Measurements from ENCODE around the gene DDX39A. TPM values are rescaled to one million over a fixed set of nuclear protein-coding genes. Genes with fewer than 3 reads are reported as not detected.

DDX39A gene
- total RNA-seq, 4 donors from 2014 or later: 66.4 to 286 (median 163) TPM

GRCh38 chr19:14381689-14382474 is 37.3 kb downstream of the DDX39A start:
- peak; percentile 6 to 59 (median 56) for TF ChIP-seq POLR2AphosphoS5 (IDR thresholded peaks at IDR 0.05)
- TF ChIP-seq POLR2A (IDR thresholded peaks at IDR 0.05): peak; percentile 5
- TF ChIP-seq EP300 (IDR thresholded peaks at IDR 0.05; ENCODE audit: low read depth): peak; percentile 93
- TF ChIP-seq CTCF (IDR thresholded peaks at IDR 0.05): peak in 1 of 5 experiments; percentile 32
- Histone ChIP-seq H3K4me3 (peak overlapping the region; percentile 72 to 77 (median 76)), H3K27ac (peak overlapping the region; percentile 97 to 99 (median 98)), H3K9me3 (no peaks in the 10 kb centered on the region), H3K36me3 (no peaks in the 10 kb centered on the region), H3K4me1 (peaks cover 16 to 74% (median 56%) of the 10 kb centered on the region in 4 donors), H3K27me3 (no peaks in the 10 kb centered on the region)
- in situ Hi-C loops (cut with MboI; ENCODE audit: low pct_ligation_motif_present in 1 of 4, low pct_unique_long_range_greater_than_20kb in 1 of 4, low sequenced_read_pairs in 3 of 4): no loop called here
- peak; percentile 81 for DNase-seq
- 0 to 11% methylated on average over 6 to 15 of the region's 18 CpGs for WGBS, 2 donors (ENCODE audit: low coverage in 1 of 2)
- intact Hi-C loops (cut with DNase I; ENCODE audit: low total_unique reads): no loop called here

GRCh38 chr19:14379294-14380065 is 39.7 kb downstream of the DDX39A start:
- H3K4me3 ChIP-seq: no peak overlapping the region
- in situ Hi-C loops (cut with MboI; ENCODE audit: low pct_ligation_motif_present in 1 of 4, low pct_unique_long_range_greater_than_20kb in 1 of 4, low sequenced_read_pairs in 3 of 4): no loop called here
- no peak for TF ChIP-seq POLR2AphosphoS5 (IDR thresholded peaks at IDR 0.05)
- no peak for TF ChIP-seq EP300 (IDR thresholded peaks at IDR 0.05; ENCODE audit: low read depth)
- no peak for TF ChIP-seq POLR2A (IDR thresholded peaks at IDR 0.05)
- TF ChIP-seq CTCF (IDR thresholded peaks at IDR 0.05): no peak
- H3K36me3 ChIP-seq: no peaks in the 10 kb centered on the region
- 45 to 67% methylated on average over 5 to 9 of the region's 9 CpGs for WGBS, 2 donors (ENCODE audit: low coverage in 1 of 2)
- intact Hi-C loops (cut with DNase I; ENCODE audit: low total_unique reads): no loop called here
- no peaks in the 10 kb centered on the region for H3K9me3 ChIP-seq
- peaks cover 26 to 78% (median 63%) of the 10 kb centered on the region in 4 donors for H3K4me1 ChIP-seq
- peak overlapping the region; percentile 97 to 99 (median 98) for H3K27ac ChIP-seq
- H3K27me3 ChIP-seq: no peaks in the 10 kb centered on the region
- DNase-seq: no peak

- H3K4me3 ChIP-seq: no peak overlapping the region
- intact Hi-C loops (cut with DNase I; ENCODE audit: low total_unique reads) (no loop called here), in situ Hi-C loops (cut with MboI; ENCODE audit: low pct_ligation_motif_present in 1 of 4, low pct_unique_long_range_greater_than_20kb in 1 of 4, low sequenced_read_pairs in 3 of 4) (no loop called here)
- no peaks in the 10 kb centered on the region for H3K36me3 ChIP-seq
- no peaks in the 10 kb centered on the region for H3K27me3 ChIP-seq
- TF ChIP-seq POLR2AphosphoS5 (IDR thresholded peaks at IDR 0.05) (no peak), CTCF (IDR thresholded peaks at IDR 0.05) (no peak)
- DNase-seq: no peak
- peak overlapping the region; percentile 97 to 99 (median 98) for H3K27ac ChIP-seq
- peaks cover 22 to 72% (median 58%) of the 10 kb centered on the region in 4 donors for H3K4me1 ChIP-seq
- WGBS, 2 donors (ENCODE audit: low coverage in 1 of 2): 55 to 72% methylated on average over 4 of the region's 4 CpGs
- H3K9me3 ChIP-seq: no peaks in the 10 kb centered on the region
These were observed 40.3 kb downstream of the DDX39A start for GRCh38 chr19:14378890-14379289.

GRCh38 chr19:14377883-14378328 is 41.2 kb downstream of the DDX39A start:
- Histone ChIP-seq H3K4me3 (no peak overlapping the region), H3K36me3 (no peaks in the 10 kb centered on the region), H3K27me3 (no peaks in the 10 kb centered on the region), H3K4me1 (peaks cover 16 to 65% (median 48%) of the 10 kb centered on the region in 4 donors), H3K27ac (peak overlapping the region in 3 of 4 donors; percentile 61 to 99 (median 97)), H3K9me3 (no peaks in the 10 kb centered on the region)
- TF ChIP-seq EP300 (IDR thresholded peaks at IDR 0.05; ENCODE audit: low read depth) (no peak), CTCF (IDR thresholded peaks at IDR 0.05) (no peak), POLR2AphosphoS5 (IDR thresholded peaks at IDR 0.05) (no peak), POLR2A (IDR thresholded peaks at IDR 0.05) (no peak)
- peak; percentile 41 for DNase-seq
- intact Hi-C loops (cut with DNase I; ENCODE audit: low total_unique reads): no loop called here
- 65% methylated on average over 13 of the region's 13 CpGs; no CpG with 5 or more reads in 1 of the 2 donors for WGBS, 2 donors (ENCODE audit: low coverage in 1 of 2)
- in situ Hi-C loops (cut with MboI; ENCODE audit: low pct_ligation_motif_present in 1 of 4, low pct_unique_long_range_greater_than_20kb in 1 of 4, low sequenced_read_pairs in 3 of 4): no loop called here
